Peyer's patch (tissue), 4 donors: Measurements from ENCODE around the gene MCRIP2. TPM values are rescaled to one million over a fixed set of nuclear protein-coding genes. Genes with fewer than 3 reads are reported as not detected.

ENCODE experiments used
- DNase-seq, 3 donors: peaks; one replicate each; pipeline ENCODE4 v3.0.0-alpha.2; 2017 to 2019
- H3K27ac ChIP-seq, 4 donors: fragments of 200-600 bp; sonication (generic); one replicate each; pipeline ENCODE4 v1.5.1; 2016 to 2019
- H3K27me3 ChIP-seq, 2 donors: fragments of 200-600 bp; sonication (generic); one replicate each; pipeline ENCODE4 v1.5.1; 2019
- H3K36me3 ChIP-seq, 3 donors: fragments of 200-600 bp; sonication (generic); one replicate each; pipeline ENCODE4 v1.5.1; 2016 to 2019
- H3K4me1 ChIP-seq, 4 donors: fragments of 200-600 bp; sonication (generic); one replicate each; pipeline ENCODE4 v1.5.1; 2016 to 2019
- H3K4me3 ChIP-seq, 4 donors: fragments of 200-600 bp; sonication (generic); 1 replicate in 3 of 4; 2 replicates in 1 of 4; pipeline ENCODE4 v1.5.1; 2016 to 2019; ENCODE audit warnings: mild to moderate bottlenecking in 1 of 4
- H3K9me3 ChIP-seq, 4 donors: fragments of 200-600 bp; sonication (generic); one replicate each; pipeline ENCODE4 v1.5.1; 2016 to 2019; ENCODE audit warnings: mild to moderate bottlenecking in 1 of 4
- POLR2A ChIP-seq, 2 donors: fragments of 450-650 bp; IDR thresholded peaks; one replicate each; pipeline ENCODE4 v1.5.1; 2017; ENCODE audit warnings: antibody characterized with exemption in 2 of 2, mild to moderate bottlenecking in 2 of 2, moderate library complexity in 2 of 2
- total RNA-seq, 4 donors: library from RNA; depleted of rRNA; stranded (reverse); fragments of >200 nt; gene quantifications; one replicate each; pipeline ENCODE4 v1.1.0, GENCODE V29; 2016
- TF ChIP-seq, protein P1 (sequence below), 6 experiments: fragments of 450-650 bp in 4 of 6; fragments of 200-600 bp in 2 of 6; sonication (generic) in 1 of 6; IDR thresholded peaks; one replicate each; pipeline ENCODE4 v1.5.1; 2017 to 2019; ENCODE audit warnings: antibody characterized with exemption in 6 of 6, mild to moderate bottlenecking in 3 of 6, moderate library complexity in 1 of 6

The MCRIP2 gene
- total RNA-seq, 4 donors from 2014 or later, result 114 to 260 (median 222) TPM

DNA sequence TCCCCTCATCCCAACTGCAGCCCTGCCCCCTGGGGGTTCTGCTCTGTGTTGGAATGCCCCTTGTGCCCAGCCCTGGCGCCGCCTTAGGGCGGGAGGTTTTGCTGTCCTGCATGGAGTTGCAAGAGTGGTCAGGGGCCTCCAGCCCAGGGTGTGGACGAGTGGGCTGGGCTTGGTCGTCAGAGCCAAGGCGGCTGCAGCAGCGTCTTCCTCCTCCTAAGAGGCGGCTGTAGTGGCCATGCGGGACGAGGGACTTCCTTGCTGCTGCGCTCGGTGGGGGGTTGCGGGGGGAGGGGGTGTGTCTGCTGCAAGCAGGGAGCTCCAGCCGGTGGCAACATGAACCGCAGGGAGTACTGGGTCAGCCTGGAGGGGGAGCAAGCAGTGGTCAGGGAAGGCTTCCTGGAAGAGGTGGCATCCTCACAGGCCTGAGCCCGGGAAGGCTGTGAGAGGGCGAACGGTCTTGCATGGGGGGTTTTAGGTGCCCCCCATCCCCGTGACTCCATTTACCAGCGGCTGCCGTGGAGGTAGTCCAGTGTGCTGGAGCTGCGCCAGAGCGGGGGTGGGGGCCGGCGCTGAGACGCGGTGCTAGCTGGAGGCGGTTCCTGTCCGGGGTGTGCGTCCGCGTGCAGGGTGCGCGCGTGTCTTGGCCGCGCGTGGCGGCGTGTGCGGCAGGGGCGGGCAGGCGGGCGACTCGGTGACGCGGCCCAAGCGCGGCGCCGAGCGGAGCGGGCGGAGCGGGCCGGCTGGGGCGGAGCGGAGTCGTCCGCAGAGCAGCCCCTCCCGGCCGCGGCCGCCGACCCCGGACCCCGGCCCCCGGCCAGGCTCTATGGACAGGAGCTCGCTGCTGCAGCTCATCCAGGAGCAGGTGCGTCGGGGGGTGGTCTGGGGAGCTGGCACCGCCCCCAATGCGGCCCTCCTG, 33.6 kb downstream of the MCRIP2 start, which contains the start of gene RHBDL1:
TSS of gene RHBDL1 (plus strand) at position 704 of the 916 bp plus-strand sequence. CDS start at position 824, 120 bp downstream.
- Histone ChIP-seq H3K4me1 (peaks cover 12 to 35% (median 24%) of the 10 kb centered on the region in 4 donors), H3K27me3 (no peaks in the 10 kb centered on the region), H3K9me3 (no peaks in the 10 kb centered on the region), H3K27ac (peak within 1 kb of the TSS in 1 of 4 donors; percentile 57), H3K4me3 (peak within 1 kb of the TSS; percentile 15 to 64 (median 36)), H3K36me3 (peaks cover 0 to 40% (median 0%) of the 10 kb centered on the region in 3 donors)
- DNase-seq, result no peak
- TF ChIP-seq POLR2A (IDR thresholded peaks at IDR 0.05), result no peak
- TF ChIP-seq, protein P1, sequence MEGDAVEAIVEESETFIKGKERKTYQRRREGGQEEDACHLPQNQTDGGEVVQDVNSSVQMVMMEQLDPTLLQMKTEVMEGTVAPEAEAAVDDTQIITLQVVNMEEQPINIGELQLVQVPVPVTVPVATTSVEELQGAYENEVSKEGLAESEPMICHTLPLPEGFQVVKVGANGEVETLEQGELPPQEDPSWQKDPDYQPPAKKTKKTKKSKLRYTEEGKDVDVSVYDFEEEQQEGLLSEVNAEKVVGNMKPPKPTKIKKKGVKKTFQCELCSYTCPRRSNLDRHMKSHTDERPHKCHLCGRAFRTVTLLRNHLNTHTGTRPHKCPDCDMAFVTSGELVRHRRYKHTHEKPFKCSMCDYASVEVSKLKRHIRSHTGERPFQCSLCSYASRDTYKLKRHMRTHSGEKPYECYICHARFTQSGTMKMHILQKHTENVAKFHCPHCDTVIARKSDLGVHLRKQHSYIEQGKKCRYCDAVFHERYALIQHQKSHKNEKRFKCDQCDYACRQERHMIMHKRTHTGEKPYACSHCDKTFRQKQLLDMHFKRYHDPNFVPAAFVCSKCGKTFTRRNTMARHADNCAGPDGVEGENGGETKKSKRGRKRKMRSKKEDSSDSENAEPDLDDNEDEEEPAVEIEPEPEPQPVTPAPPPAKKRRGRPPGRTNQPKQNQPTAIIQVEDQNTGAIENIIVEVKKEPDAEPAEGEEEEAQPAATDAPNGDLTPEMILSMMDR (IDR thresholded peaks at IDR 0.05), result no peak

DNA sequence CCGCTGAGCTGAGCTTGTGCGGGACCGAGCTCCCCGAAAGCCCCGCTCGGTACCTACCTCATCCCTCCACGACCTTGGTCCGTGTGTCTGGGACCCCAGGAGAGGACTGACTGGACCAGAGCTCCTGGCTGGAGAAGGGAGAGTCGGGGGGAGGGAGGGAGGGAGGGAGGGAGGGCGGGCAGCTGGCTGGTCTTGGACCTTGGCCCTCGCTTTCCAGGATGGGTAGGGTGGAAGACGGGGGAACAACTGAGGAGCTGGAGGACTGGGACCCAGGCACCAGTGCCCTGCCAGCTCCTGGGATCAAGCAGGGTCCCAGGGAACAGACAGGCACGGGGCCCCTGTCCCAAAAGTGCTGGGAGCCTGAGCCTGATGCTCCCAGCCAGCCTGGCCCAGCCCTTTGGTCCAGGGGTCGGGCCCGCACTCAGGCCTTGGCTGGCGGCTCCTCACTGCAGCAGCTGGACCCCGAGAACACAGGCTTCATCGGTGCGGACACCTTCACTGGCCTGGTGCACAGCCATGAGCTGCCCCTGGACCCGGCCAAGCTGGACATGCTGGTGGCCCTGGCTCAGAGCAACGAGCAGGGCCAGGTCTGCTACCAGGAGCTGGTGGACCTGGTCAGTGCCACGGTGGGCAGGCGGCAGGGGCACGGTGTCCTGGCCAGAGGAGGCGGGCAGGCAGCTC, 34.4 kb downstream of the MCRIP2 start:
- Histone ChIP-seq H3K27me3 (no peaks in the 10 kb centered on the region), H3K9me3 (no peaks in the 10 kb centered on the region), H3K4me3 (peak overlapping the region; percentile 15 to 64 (median 36)), H3K36me3 (peaks cover 0 to 32% (median 0%) of the 10 kb centered on the region in 3 donors), H3K4me1 (peaks cover 13 to 39% (median 26%) of the 10 kb centered on the region in 4 donors), H3K27ac (peak overlapping the region in 1 of 4 donors; percentile 57)
- TF ChIP-seq, protein P1 (IDR thresholded peaks at IDR 0.05), result no peak
- no peak for TF ChIP-seq POLR2A (IDR thresholded peaks at IDR 0.05)
- DNase-seq, result peak in 1 of 3 donors; percentile 72

DNA sequence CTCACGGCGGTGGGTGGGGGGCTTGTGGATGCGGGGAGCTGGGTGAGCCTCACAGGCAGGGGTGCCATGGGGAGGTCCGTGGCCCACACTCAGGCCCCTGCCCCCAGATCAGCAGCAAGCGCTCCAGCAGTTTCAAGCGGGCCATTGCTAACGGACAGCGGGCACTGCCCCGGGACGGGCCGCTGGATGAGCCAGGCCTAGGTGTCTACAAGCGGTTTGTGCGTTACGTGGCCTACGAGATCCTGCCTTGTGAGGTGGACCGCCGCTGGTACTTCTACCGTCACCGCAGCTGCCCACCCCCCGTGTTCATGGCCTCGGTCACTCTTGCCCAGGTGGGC, 34.9 kb downstream of the MCRIP2 start:
- peaks cover 0 to 30% (median 0%) of the 10 kb centered on the region in 3 donors for H3K36me3 ChIP-seq
- H3K9me3 ChIP-seq, result no peaks in the 10 kb centered on the region
- peak overlapping the region in 1 of 4 donors; percentile 57 for H3K27ac ChIP-seq
- TF ChIP-seq, protein P1 (IDR thresholded peaks at IDR 0.05), result no peak
- no peak for TF ChIP-seq POLR2A (IDR thresholded peaks at IDR 0.05)
- no peak for DNase-seq
- H3K27me3 ChIP-seq, result no peaks in the 10 kb centered on the region
- peaks cover 13 to 44% (median 31%) of the 10 kb centered on the region in 4 donors for H3K4me1 ChIP-seq
- H3K4me3 ChIP-seq, result peak overlapping the region in 2 of 4 donors; percentile 50 to 64

DNA sequence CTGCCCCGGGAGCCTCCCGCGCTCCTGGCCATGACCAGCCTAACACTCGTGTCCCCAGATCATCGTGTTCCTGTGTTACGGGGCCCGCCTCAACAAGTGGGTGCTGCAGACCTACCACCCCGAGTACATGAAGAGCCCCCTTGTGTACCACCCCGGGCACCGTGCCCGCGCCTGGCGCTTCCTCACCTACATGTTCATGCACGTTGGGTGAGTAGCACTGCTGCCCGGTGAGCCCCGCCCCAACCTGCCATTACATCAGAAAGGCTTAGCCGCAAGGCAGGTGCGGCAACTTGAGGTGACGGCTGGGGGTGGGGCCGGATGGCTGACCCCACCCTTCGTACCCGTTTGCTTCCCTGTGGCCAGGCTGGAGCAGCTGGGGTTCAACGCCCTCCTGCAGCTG, 35.3 kb downstream of the MCRIP2 start:
- H3K27ac ChIP-seq, result peak overlapping the region in 3 of 4 donors; percentile 40 to 93 (median 57)
- TF ChIP-seq POLR2A (IDR thresholded peaks at IDR 0.05), result peak in 1 of 2 donors; percentile 59
- TF ChIP-seq, protein P1 (IDR thresholded peaks at IDR 0.05), result no peak
- DNase-seq, result peak; percentile 65 to 94 (median 94)

More for the DNA sequence above, 35.3 kb downstream of the MCRIP2 start:
- no peaks in the 10 kb centered on the region for H3K9me3 ChIP-seq
- peak overlapping the region in 2 of 4 donors; percentile 4 to 50 for H3K4me3 ChIP-seq
- H3K36me3 ChIP-seq, result peaks cover 0 to 30% (median 0%) of the 10 kb centered on the region in 3 donors
- H3K27me3 ChIP-seq, result no peaks in the 10 kb centered on the region
- peaks cover 13 to 47% (median 34%) of the 10 kb centered on the region in 4 donors for H3K4me1 ChIP-seq
